ENCODE results near the gene POU2AF1.

Gene POU2AF1

DNA sequence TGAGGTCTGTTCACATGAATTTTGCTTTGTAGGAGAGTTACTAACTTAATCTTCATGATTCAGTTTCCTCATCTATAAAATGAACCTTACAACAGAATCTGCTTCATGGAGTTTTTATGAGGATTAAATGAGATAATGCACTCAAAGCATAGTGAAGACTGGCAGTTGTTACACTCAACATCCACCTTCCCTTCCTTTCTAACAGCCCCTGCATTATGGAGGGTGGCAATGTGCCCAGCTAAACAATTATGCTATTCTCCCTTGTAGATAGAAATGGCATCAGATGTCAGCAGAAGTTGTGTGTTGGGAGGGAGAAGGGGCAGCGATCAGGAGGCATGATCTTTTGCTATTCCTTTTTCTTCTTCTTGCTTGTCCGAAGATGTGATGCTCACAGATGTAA is 6.5 kb downstream of the POU2AF1 start:
- H3K36me3 ChIP-seq = peaks cover 0 to 81% (median 37%) of the 10 kb centered on the region in 11 experiments; a peak in 15 of 22 replicates
- peaks cover 0 to 97% (median 66%) of the 10 kb centered on the region in 10 experiments; a peak in 17 of 20 replicates for H3K4me1 ChIP-seq
- no peaks in the 10 kb centered on the region for H3K27me3 ChIP-seq
- H3K9me3 ChIP-seq (replicated peaks in 1 of 11) = peaks cover 0 to 36% (median 4%) of the 10 kb centered on the region in 11 experiments; a peak in 9 of 22 replicates
- peak overlapping the region in 4 of 11 experiments; percentile 16 to 41 (median 36); a peak in 5 of 22 replicates for H3K27ac ChIP-seq
- TF ChIP-seq Cebpa-rat (IDR thresholded peaks at IDR 0.05) = no peak
- no peak overlapping the region for H3K9ac ChIP-seq
- H3K4me2 ChIP-seq = peak overlapping the region in 5 of 11 experiments; percentile 35 to 95 (median 51); a peak in 6 of 22 replicates
- H4K20me1 ChIP-seq = peaks cover 0 to 4% (median 0%) of the 10 kb centered on the region in 11 experiments; a peak in 2 of 22 replicates
- no peak overlapping the region for H3K4me3 ChIP-seq

DNA sequence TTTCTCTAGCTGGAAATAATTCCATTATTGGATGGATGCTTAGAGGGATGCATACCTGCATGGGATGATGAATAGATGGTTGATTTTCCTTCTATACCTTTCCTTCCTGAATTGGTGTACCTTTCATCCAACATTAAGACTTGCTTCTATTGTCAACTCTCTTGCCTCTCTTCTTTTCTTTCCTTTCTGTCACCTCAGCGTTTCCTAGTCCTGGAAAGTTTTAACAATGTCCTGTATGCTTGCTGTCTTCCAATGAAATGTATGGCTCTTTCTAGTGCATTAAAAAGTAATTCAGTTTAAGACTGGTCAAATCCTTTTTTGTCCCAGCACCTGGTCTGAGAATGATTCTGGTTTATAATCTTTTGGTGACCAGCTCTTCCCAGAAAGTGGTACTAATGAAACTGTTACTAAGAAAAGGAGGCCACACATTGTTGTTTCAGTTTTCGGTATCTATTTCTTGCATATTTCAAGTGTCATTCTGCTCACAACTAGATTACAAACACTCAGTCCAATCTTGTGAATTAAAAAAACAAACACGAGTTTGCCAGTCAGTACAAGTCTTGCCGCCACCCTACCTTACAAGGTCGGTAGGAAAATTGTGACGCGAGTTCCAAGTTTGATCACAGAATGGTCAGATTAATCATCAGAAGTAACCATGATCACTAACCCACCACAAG is 8.0 kb downstream of the POU2AF1 start:
- no peak overlapping the region for H3K9ac ChIP-seq
- no peak overlapping the region for H3K4me3 ChIP-seq
- H3K27ac ChIP-seq = peak overlapping the region in 1 of 11 experiments; percentile 38; a peak in 3 of 22 replicates
- peak overlapping the region in 4 of 11 experiments; percentile 4 to 85 (median 52); a peak in 4 of 22 replicates for H3K4me2 ChIP-seq
- TF ChIP-seq Cebpa-rat (IDR thresholded peaks at IDR 0.05) = no peak
- peaks cover 0 to 14% (median 0%) of the 10 kb centered on the region in 11 experiments; a peak in 3 of 22 replicates for H4K20me1 ChIP-seq
- H3K36me3 ChIP-seq = peaks cover 0 to 93% (median 46%) of the 10 kb centered on the region in 11 experiments; a peak in 16 of 22 replicates
- peaks cover 0 to 35% (median 5%) of the 10 kb centered on the region in 11 experiments; a peak in 10 of 22 replicates for H3K9me3 ChIP-seq (replicated peaks in 1 of 11)
- no peaks in the 10 kb centered on the region for H3K27me3 ChIP-seq
- H3K4me1 ChIP-seq = peaks cover 0 to 96% (median 62%) of the 10 kb centered on the region in 10 experiments; a peak in 15 of 20 replicates

DNA sequence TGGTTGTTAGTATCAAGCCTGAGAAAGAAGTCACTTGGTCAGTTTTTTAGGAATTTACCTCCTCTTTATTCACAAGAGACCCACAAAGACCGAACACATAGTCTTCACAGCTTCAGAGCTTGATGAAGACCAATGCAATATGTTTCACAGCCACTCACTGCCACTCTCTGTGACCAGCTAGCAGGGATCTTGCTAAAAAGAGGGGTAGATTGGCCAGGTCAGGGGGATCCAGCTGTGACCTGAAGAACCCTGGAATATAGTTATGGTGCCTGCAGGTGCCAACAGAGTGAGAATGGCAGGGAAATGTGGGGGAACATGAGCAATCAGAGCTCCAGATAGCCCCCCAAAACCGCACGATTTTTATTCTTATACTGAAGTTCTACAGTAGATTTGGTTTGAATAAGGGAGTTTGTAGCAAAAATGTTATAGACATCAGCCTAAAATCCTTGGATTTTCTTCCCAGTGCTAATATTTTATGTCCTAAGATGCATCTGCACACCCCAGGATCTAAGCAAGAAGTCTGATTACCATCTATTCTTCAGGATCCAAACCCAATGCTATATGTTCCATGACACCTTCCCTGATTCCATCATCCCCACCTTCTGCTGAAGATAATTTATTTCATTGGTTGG is 8.7 kb downstream of the POU2AF1 start:
- Histone ChIP-seq H3K4me3 (no peak overlapping the region), H3K27ac (no peak overlapping the region), H3K9ac (no peak overlapping the region), H3K4me1 (peaks cover 0 to 89% (median 56%) of the 10 kb centered on the region in 10 experiments; a peak in 14 of 20 replicates), H3K4me2 (peak overlapping the region in 5 of 11 experiments; percentile 14 to 54 (median 47); a peak in 6 of 22 replicates), H3K36me3 (peaks cover 0 to 95% (median 51%) of the 10 kb centered on the region in 11 experiments; a peak in 16 of 22 replicates), H3K27me3 (no peaks in the 10 kb centered on the region), H4K20me1 (peaks cover 0 to 14% (median 0%) of the 10 kb centered on the region in 11 experiments; a peak in 3 of 22 replicates), H3K9me3 (replicated peaks in 1 of 11) (peaks cover 0 to 35% (median 5%) of the 10 kb centered on the region in 11 experiments; a peak in 9 of 22 replicates)
- TF ChIP-seq Cebpa-rat (IDR thresholded peaks at IDR 0.05) = no peak

DNA sequence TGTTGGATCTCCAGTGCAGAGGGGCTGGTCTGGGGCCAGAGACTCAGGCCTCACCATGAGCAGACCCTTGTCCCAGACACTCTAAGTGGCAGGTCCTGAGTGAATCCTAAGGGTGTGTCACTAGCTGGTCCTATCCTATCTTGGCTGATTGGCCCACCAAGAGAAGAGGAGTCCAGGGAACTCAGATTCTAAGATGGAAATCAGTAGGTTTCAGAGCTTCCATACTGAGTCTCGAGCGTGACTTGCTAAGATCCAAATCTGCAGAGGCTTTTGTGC is 10.9 kb downstream of the POU2AF1 start:
- Histone ChIP-seq H3K4me1 (peaks cover 0 to 89% (median 56%) of the 10 kb centered on the region in 10 experiments; a peak in 14 of 20 replicates), H3K9ac (no peak overlapping the region), H3K4me2 (peak overlapping the region in 7 of 11 experiments; percentile 6 to 54 (median 29); a peak in 11 of 22 replicates), H4K20me1 (peaks cover 0 to 16% (median 0%) of the 10 kb centered on the region in 11 experiments; a peak in 3 of 22 replicates), H3K4me3 (no peak overlapping the region), H3K36me3 (peaks cover 0 to 100% (median 67%) of the 10 kb centered on the region in 11 experiments; a peak in 16 of 22 replicates), H3K27me3 (no peaks in the 10 kb centered on the region), H3K27ac (peak overlapping the region in 5 of 11 experiments; percentile 19 to 58 (median 50); a peak in 8 of 22 replicates), H3K9me3 (replicated peaks in 1 of 11) (peaks cover 0 to 33% (median 5%) of the 10 kb centered on the region in 11 experiments; a peak in 9 of 22 replicates)
- no peak for TF ChIP-seq Cebpa-rat (IDR thresholded peaks at IDR 0.05)

DNA sequence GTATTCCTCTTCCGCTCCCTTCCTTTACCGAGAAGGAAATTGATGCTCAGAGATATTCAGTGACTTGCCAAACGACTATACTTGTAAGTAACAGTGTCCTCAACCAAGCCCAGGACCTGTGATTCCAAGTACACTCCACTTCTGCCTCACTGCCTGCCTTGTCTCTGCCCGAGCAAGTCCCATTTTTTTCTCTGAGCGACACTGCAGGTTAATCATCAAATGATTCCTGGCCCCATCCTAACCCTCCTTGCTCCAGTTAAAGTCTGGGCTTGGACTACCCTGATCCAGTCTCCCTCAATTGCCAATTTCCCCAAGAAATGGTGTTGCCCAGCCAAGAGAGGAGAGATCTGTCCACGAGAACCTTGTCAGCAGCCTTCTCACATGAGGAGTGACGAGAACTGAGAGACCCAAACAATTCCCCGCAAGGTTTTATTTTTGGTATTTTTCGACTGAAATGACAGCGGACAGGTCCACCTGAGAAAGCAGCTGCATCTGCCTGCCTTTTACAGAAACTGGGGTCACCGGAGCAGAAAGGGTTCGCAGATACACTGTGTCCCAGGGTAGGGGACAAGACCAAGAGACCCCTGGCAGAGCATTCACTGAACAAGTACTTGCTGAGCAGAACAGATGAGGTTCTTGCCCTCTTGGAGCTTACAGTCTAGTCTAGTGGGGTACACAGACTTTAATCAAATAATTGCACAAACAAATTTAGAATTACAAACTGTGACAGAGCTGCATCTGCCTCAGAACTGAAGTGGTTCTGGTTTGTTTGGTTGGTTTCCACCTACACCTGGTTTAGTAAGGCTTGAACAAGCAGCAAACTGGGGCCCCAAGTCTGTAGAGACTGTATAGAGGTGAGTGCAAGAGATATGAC is 11.4 kb downstream of the POU2AF1 start:
- Histone ChIP-seq H3K27me3 (no peaks in the 10 kb centered on the region), H3K36me3 (peaks cover 0 to 100% (median 72%) of the 10 kb centered on the region in 11 experiments; a peak in 16 of 22 replicates), H3K4me3 (no peak overlapping the region), H3K27ac (peak overlapping the region in 6 of 11 experiments; percentile 3 to 58 (median 40); a peak in 9 of 22 replicates), H4K20me1 (peaks cover 0 to 22% (median 0%) of the 10 kb centered on the region in 11 experiments; a peak in 3 of 22 replicates), H3K9ac (no peak overlapping the region), H3K9me3 (replicated peaks in 1 of 11) (peaks cover 0 to 33% (median 5%) of the 10 kb centered on the region in 11 experiments; a peak in 9 of 22 replicates), H3K4me2 (peak overlapping the region in 8 of 11 experiments; percentile 6 to 54 (median 26); a peak in 12 of 22 replicates), H3K4me1 (peaks cover 0 to 89% (median 54%) of the 10 kb centered on the region in 10 experiments; a peak in 14 of 20 replicates)
- no peak for TF ChIP-seq Cebpa-rat (IDR thresholded peaks at IDR 0.05)

DNA sequence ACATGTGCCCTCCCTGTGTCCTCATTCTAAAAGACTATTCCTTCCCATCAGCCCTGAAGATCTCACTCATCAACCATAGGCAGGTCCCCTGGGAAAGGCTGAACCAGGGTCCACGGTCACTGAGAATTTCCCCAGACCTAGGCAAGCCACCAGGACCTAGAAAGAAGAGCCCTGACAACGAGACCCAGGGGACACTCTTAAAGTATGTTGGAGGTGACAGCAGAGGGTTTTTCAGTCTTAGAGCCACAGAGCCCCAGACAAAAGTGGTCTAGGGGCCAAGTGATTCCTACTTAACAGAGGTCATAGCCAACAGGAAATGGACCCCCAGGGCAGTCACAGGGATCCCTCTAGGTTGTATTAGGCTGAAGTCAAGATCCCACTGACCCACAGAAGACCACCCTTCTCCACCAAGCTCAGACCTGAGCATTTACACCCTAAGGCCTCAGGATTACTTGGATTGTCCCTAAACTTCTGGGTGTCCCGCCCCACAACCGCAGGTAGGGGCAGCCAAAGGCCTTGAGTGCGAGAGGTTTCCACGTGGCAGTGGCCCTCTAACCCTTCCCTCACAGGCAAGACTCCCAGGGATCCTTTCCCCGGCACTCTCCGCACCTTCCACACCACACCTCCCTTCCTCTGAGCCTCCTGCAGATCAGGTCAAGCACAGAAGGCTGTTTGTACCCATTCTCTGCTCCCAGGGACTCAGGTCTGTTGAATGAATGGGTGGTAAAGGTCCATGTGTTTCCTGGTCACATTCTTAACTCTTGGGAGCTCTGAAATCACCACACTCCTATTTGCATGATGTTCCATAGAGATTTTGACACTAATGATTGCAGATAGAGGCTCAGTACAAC is 12.3 kb downstream of the POU2AF1 start:
- Histone ChIP-seq H3K36me3 (peaks cover 0 to 100% (median 77%) of the 10 kb centered on the region in 11 experiments; a peak in 16 of 22 replicates), H3K27me3 (no peaks in the 10 kb centered on the region), H3K4me1 (peaks cover 0 to 83% (median 49%) of the 10 kb centered on the region in 10 experiments; a peak in 14 of 20 replicates), H3K27ac (peak overlapping the region in 5 of 11 experiments; percentile 19 to 58 (median 42); a peak in 9 of 22 replicates), H3K9ac (no peak overlapping the region), H4K20me1 (peaks cover 0 to 22% (median 0%) of the 10 kb centered on the region in 11 experiments; a peak in 3 of 22 replicates), H3K4me2 (peak overlapping the region in 7 of 11 experiments; percentile 7 to 54 (median 24); a peak in 10 of 22 replicates), H3K9me3 (replicated peaks in 1 of 11) (peaks cover 0 to 29% (median 5%) of the 10 kb centered on the region in 11 experiments; a peak in 9 of 22 replicates), H3K4me3 (no peak overlapping the region)
- no peak for TF ChIP-seq Cebpa-rat (IDR thresholded peaks at IDR 0.05)

Data from BLaER1 treated with 17β-estradiol and CSF1 and Interleukin-3, amounts not matched to agents 10 nM and 100 nM (cell line).